ENCODE measurements around the gene RASAL1. TPM values are rescaled to one million over a fixed set of nuclear protein-coding genes. Genes with fewer than 3 reads are reported as not detected.

RASAL1 gene
- total and polyA plus RNA-seq, 2 experiments from 2014 or later, result 2.7 to 8.2 TPM

DNA sequence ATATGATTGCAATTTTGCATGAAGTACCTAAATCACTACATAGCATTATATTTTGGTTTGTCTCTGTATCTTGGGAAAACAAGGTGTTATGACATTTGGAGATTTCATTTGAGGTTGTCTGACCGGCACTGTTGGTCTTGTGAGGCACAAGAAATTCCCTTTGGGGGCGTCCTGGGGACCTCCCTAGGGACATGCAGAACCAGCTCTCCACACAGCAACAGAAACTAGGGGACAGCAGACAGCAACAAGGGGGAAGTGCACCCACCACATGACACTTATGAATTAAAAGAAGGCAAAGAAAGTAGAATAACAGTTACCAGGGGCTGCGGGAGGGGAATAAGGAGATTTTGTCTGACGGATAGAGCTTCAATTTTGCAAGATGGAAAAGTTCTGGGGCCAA, 35.4 kb upstream of the RASAL1 start (continued):
- TF ChIP-seq, protein P1, sequence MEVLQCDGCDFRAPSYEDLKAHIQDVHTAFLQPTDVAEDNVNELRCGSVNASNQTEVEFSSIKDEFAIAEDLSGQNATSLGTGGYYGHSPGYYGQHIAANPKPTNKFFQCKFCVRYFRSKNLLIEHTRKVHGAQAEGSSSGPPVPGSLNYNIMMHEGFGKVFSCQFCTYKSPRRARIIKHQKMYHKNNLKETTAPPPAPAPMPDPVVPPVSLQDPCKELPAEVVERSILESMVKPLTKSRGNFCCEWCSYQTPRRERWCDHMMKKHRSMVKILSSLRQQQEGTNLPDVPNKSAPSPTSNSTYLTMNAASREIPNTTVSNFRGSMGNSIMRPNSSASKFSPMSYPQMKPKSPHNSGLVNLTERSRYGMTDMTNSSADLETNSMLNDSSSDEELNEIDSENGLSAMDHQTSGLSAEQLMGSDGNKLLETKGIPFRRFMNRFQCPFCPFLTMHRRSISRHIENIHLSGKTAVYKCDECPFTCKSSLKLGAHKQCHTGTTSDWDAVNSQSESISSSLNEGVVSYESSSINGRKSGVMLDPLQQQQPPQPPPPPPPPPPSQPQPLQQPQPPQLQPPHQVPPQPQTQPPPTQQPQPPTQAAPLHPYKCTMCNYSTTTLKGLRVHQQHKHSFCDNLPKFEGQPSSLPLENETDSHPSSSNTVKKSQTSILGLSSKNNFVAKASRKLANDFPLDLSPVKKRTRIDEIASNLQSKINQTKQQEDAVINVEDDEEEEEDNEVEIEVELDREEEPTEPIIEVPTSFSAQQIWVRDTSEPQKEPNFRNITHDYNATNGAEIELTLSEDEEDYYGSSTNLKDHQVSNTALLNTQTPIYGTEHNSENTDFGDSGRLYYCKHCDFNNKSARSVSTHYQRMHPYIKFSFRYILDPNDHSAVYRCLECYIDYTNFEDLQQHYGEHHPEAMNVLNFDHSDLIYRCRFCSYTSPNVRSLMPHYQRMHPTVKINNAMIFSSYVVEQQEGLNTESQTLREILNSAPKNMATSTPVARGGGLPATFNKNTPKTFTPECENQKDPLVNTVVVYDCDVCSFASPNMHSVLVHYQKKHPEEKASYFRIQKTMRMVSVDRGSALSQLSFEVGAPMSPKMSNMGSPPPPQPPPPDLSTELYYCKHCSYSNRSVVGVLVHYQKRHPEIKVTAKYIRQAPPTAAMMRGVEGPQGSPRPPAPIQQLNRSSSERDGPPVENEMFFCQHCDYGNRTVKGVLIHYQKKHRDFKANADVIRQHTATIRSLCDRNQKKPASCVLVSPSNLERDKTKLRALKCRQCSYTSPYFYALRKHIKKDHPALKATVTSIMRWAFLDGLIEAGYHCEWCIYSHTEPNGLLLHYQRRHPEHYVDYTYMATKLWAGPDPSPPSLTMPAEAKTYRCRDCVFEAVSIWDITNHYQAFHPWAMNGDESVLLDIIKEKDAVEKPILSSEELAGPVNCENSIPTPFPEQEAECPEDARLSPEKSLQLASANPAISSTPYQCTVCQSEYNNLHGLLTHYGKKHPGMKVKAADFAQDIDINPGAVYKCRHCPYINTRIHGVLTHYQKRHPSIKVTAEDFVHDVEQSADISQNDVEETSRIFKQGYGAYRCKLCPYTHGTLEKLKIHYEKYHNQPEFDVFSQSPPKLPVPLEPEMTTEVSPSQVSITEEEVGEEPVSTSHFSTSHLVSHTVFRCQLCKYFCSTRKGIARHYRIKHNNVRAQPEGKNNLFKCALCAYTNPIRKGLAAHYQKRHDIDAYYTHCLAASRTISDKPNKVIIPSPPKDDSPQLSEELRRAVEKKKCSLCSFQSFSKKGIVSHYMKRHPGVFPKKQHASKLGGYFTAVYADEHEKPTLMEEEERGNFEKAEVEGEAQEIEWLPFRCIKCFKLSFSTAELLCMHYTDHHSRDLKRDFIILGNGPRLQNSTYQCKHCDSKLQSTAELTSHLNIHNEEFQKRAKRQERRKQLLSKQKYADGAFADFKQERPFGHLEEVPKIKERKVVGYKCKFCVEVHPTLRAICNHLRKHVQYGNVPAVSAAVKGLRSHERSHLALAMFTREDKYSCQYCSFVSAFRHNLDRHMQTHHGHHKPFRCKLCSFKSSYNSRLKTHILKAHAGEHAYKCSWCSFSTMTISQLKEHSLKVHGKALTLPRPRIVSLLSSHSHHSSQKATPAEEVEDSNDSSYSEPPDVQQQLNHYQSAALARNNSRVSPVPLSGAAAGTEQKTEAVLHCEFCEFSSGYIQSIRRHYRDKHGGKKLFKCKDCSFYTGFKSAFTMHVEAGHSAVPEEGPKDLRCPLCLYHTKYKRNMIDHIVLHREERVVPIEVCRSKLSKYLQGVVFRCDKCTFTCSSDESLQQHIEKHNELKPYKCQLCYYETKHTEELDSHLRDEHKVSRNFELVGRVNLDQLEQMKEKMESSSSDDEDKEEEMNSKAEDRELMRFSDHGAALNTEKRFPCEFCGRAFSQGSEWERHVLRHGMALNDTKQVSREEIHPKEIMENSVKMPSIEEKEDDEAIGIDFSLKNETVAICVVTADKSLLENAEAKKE (CRISPR knock-in tag; IDR thresholded peaks at IDR 0.05), result no peak

DNA sequence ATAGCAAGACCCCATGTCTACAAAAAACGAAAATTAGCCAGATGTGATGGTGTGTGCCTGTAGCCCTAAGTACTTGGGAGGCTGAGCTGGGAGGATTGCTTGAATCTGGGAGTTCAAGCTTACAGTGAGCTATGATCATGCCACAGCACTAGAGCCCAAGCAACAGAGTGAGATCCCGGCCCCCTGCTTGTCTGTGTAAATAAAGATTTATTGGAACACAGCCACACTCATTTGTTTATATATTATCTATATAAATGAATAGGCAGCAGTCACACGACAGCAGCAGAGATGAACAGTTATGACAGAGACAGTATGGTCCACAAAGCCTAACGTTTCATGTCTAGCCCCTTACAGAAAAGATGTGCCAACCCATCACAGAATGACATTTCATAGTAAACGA, 34.9 kb upstream of the RASAL1 start:
- DNase-seq (ENCODE audit: low spot score) (no peak), ATAC-seq (no peak)
- Histone ChIP-seq H3K4me2 (no peak overlapping the region), H3K79me2 (replicated peaks; ENCODE audit: insufficient read depth) (no peaks in the 10 kb centered on the region; the same call in 1 of the 2 replicates), H3F3A (replicated peaks; ENCODE audit: low read depth) (peaks cover 3% of the 10 kb centered on the region; the same call in 1 of the 2 replicates), H3K4me3 (no peak overlapping the region), H3K4me1 (ENCODE audit: insufficient read depth) (no peaks in the 10 kb centered on the region), H3K36me3 (ENCODE audit: insufficient read depth) (peaks cover 45% of the 10 kb centered on the region), H3K27ac (ENCODE audit: low read depth) (no peak overlapping the region), H3K9me2 (ENCODE audit: insufficient read depth) (no peaks in the 10 kb centered on the region), H4K20me1 (replicated peaks; ENCODE audit: insufficient read depth) (peaks cover 9% of the 10 kb centered on the region; the same call in 1 of the 2 replicates), H3K27me3 (ENCODE audit: insufficient read depth) (no peaks in the 10 kb centered on the region), H2AFZ (no peak overlapping the region)
- Mint-ChIP-seq H3K9me3 (no peaks in the 10 kb centered on the region), H3K27ac (no peak overlapping the region), H3K27me3 (ENCODE audit: insufficient read depth, low read depth, poor library complexity) (peaks cover 17% of the 10 kb centered on the region), H3K4me3 (no peak overlapping the region), H3K4me1 (no peaks in the 10 kb centered on the region), H3K36me3 (ENCODE audit: low read depth) (peaks cover 75% of the 10 kb centered on the region)
- TF ChIP-seq JUNB (IDR thresholded peaks at IDR 0.05; ENCODE audit: unreplicated experiment) (no peak), ZNF331 (CRISPR knock-in tag; IDR thresholded peaks at IDR 0.05; ENCODE audit: low read depth) (no peak)

DNA sequence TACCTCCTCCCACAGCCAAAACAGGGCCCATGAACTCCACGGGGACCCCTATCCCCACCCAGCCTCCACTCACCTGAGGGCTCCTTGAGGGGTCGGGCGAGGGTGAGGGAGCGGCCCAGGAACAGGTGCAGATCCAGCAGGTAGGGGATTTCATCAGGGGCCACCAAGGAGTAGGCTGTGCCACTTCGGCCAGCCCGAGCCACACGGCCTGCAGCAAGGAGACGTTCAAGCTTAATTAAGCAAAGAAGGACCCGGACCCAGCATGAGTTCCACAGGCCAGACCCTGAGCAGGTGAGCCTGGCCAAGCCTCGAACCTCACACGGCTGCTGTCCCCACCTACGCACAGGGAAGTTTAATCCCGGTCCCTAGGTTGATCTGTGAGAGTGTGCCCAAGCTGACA, 34.1 kb upstream of the RASAL1 start:
- H3K4me3 ChIP-seq, result no peak overlapping the region
- no peaks in the 10 kb centered on the region for H3K4me1 ChIP-seq (ENCODE audit: insufficient read depth)
- H3K36me3 Mint-ChIP-seq (ENCODE audit: low read depth), result peaks cover 76% of the 10 kb centered on the region
- no peak overlapping the region for H3K4me2 ChIP-seq
- no peaks in the 10 kb centered on the region for H3K9me2 ChIP-seq (ENCODE audit: insufficient read depth)
- peaks cover 14% of the 10 kb centered on the region for H3K27me3 Mint-ChIP-seq (ENCODE audit: insufficient read depth, low read depth, poor library complexity)
- ATAC-seq (no peak), DNase-seq (ENCODE audit: low spot score) (no peak)
- no peaks in the 10 kb centered on the region for H3K4me1 Mint-ChIP-seq
- H3K4me3 Mint-ChIP-seq, result no peak overlapping the region
- H3K9me3 Mint-ChIP-seq, result no peaks in the 10 kb centered on the region
- peaks cover 51% of the 10 kb centered on the region for H3K36me3 ChIP-seq (ENCODE audit: insufficient read depth)
- no peak for TF ChIP-seq NANOG (IDR thresholded peaks at IDR 0.05; ENCODE audit: borderline replicate concordance)
- peak; percentile 13 for TF ChIP-seq JUNB (IDR thresholded peaks at IDR 0.05; ENCODE audit: unreplicated experiment)
- no peak overlapping the region for H2AFZ ChIP-seq
- no peaks in the 10 kb centered on the region; the same call in 1 of the 2 replicates for H3K79me2 ChIP-seq (replicated peaks; ENCODE audit: insufficient read depth)
- no peak overlapping the region for H3K27ac ChIP-seq (ENCODE audit: low read depth)
- peaks cover 13% of the 10 kb centered on the region; the same call in 1 of the 2 replicates for H4K20me1 ChIP-seq (replicated peaks; ENCODE audit: insufficient read depth)
- no peaks in the 10 kb centered on the region for H3K27me3 ChIP-seq (ENCODE audit: insufficient read depth)
- H3K27ac Mint-ChIP-seq, result no peak overlapping the region
- no peaks in the 10 kb centered on the region; the same call in 1 of the 2 replicates for H3F3A ChIP-seq (replicated peaks; ENCODE audit: low read depth)

All from GM23338 (cell line).